Globus pallidus (tissue), 1 donor: ENCODE results near the gene SMARCAL1.
"Not testable (repeated sequence)": the region's sequence is repeated elsewhere in the genome, so short reads cannot be mapped to it uniquely, and the experiment has no call there.

Experiments
- DNase-seq: peaks from one replicate; pipeline ENCODE4 v3.0.0-alpha.2; 2015; ENCODE audit warnings: low spot score

SMARCAL1 gene

DNA sequence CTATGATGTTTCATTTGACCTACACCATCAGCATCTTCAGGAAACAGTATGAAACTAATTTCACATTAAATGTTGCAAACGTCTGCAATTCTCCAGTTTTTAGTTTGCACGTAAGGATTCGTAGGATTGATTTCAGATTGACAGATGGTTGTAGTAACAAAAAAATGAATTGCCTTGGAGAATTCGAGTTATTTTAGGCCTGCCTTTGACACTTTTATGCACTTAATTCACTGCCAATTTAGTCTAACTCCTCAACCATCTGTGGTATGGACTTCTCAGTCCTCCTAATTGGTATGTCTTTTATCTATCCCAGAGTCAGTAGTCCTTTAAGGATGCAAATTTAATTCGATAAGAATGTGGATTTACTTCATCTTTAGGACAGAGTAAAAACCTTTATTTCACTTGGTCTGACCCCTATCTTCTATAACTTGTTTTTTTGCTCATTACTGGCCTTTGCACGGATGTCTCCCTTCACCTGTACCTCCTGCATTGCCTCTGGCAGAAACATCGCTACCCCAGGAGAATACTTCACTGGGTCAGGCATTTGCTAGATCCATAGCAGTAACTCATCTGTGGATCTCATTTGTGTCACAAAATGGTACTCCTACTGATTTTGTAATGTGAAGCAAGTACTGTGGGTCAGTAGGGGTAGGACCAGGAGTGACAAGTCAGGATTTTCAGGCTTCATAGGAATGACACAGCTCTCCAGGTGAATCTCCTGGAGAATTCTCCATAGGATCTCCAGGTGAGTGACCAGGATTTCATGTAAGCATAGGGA, 90.3 kb downstream of the SMARCAL1 start:
- DNase-seq: no peak

DNA sequence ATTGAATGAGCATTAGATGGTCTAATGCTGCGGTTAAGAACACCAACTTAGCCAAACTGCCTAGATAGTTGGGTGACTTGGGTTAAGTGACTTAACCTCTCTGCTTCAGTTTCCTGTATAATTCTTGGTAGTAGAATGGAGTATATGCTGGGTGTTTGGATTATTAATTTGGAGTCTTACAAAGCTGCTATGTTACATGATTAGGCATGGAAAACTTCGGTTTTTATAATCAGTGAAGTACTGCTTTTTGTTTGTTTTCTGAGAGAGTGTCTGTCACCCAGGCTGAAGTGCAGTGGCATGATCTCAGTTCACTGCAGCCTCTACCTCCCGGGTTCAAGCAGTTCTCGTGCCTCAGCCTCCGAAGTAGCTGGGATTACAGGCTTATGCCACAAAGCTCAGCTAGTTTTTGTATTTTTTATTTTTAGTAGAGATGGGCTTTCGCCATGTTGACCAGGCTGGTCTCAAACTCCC, 90.9 kb downstream of the SMARCAL1 start:
- no peak for DNase-seq

DNA sequence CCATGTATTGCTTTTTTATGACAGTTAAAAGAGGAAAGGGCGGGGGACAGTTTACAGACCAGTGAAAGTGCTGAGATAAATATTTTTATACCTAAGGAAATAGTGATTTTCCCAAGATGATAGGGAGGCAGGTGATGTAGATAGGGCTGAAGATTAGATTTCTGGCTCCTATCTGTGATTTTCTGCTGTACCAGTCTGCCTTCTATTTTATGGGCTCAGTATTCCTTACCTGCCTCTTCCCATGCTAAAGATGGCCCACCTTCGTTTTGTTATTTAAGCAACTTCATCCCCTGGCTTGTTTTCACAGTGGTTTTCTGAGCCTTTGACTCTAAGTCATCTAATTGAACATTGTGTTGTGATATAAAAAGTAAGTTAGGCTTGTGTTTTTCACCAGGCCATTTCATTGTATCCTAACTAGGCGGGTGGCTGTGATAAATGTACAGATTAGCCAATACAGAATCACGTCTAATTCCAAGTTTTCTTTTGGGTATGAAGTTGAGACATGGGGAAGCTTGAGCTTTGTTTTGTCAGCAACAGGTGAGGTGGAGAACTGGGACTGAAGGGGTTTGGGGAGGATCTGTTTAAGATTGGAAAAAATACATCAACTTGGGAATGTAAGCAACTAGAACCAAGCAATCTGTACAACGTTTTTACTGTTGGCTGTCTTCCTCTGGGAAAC, 91.6 kb downstream of the SMARCAL1 start:
- DNase-seq: no peak

DNA sequence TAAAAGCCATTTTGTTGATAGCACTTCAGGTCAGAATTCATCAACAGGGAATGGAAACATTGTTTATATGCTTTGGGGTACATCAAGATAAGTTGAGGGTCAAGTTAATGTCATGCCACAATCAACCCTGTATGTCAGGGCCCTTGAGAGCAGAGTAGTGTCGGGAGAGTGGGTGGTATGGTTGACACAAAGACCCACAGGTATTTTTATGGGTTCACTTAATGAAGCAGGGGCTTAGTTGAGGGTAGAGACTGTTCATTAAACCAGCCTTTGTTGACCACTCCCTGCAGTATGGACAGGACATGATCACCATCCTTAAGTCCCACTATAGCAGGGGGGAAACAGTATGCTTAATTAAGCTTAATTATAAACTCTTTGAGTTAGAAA, 92.1 kb downstream of the SMARCAL1 start:
- DNase-seq: no peak

DNA sequence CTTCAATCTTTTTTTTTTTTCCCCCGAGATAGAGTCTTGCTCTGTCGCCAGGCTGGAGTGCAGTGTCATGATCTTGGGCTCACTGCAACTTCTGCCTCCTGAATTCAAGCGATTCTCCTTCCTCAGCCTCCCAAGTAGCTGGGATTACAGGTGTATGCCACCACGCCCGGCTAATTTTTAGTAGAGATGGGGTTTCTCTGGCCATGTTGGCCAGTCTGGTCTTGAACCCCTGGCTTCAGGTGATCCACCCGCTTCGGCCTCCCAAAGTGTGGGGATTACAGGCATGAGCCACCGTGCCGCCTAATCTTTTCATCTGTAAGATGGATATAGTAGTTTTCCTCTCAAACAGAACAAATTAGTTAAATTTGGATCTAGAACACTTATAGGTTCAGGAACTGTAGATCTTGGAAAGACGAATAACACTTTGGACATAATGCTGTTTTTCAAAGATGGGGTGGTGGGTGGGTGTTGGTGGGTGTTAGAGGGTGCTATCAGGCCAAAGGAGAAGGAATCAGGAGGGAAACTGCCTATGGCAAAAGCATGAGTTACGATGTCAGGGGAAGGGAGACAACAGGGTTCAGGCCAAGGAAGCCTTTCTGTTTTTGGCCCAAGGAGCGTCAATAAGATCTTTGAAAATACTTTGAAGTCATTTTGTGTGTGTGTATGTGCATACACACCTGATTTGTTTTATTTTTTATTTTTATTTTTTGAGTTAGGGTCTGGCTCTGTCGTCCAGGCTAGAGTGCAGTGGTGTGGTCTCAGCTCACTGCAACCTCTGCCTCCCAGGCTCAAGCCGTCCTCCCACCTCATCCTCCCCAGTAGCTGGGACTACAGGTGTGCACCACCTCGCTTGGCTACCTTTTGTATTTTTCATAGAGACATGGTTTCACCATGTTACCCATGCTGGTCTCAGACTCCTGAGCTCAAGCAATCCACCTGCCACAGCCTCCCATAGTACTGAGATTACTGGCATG, 93.1 kb downstream of the SMARCAL1 start:
- DNase-seq: no peak

DNA sequence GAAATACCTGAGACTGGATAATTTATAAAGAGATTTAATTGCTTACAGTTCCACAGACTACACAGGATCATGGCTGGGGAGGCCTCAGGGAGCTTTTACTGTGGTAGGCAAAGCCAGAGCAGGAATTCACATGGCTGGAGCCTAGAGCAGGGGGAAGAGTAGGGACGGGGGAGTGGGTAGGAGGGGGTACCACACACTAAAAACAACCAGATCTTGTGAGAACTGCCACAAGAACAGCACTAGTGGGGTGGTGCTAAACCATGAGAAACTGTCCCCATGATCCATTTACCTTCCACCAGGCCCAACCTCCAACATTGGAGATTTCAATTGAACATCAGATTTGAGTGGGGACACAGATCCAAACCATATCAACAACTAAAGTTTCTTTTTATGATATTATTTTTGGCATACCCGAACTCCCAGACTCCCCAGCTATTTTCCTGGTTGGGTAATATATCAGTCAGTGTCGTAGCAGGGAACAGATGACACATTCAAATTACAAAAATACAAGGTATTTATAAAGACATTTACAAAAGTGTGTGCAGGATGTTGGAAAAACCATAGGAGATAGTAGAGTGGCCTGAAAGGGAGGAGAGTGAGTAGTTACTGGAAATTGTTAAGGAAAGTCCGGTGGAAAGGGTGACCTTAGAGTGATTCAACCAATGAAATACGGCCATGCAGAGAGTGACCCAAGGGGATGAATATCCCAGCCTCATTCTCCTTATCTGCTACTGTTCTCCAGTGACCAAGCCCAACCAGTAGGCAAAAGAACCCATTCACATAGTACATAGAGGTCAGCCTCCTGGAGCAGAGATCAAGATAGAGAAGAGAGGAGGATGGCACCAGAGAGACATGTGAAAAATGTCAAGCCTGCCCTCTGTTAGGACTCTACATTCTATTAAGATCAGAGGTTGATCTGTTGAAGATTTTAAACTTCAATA, 95.2 kb downstream of the SMARCAL1 start:
- DNase-seq: no peak

DNA sequence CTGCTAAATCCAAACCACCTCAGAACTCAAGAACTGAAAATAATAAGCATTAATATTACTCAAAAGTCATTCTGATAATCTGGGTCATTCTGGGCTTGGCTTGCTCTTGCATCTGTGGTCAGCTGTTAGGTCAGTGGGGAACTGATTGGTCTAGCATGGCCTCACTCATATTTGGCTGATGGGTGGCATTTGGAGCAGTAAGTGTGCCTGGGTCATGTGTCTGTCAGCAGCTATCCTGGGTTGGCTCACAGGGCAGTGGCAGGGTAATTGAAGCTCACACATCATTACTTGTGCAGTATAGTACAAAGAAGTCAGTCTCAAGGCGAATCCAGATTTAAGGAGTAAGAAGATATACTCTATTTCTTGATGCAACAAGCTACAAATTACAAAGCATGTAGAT, 95.9 kb downstream of the SMARCAL1 start:
- no peak for DNase-seq

DNA sequence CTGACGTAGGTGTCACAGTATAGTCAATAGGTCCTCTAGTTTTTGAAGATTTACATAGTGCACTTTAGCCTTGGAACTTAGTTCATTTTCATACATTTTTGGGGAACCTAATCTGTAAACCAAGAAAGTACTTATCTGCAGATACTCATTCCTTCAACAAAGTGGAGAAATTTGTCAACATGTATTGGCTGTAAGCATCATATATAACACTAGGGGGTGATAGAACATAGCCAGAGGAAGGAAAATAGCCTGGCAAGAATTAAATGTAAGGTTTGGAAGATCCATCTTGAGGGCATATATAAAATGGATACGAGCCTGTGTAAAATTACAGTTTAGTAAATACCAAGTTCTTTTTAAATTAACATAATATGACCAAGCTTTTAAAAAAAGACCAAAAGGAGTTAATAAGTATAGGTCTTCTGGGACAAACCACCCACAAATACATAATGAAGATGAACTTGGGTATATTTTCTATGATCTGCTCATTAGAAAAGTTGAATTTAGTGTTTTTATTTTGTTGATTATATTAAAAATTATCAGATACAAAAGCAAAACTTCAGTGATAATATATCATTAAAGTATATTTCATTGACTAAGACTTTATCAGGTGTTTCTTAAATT, 104.6 kb downstream of the SMARCAL1 start:
- peak; percentile 29 for DNase-seq

DNA sequence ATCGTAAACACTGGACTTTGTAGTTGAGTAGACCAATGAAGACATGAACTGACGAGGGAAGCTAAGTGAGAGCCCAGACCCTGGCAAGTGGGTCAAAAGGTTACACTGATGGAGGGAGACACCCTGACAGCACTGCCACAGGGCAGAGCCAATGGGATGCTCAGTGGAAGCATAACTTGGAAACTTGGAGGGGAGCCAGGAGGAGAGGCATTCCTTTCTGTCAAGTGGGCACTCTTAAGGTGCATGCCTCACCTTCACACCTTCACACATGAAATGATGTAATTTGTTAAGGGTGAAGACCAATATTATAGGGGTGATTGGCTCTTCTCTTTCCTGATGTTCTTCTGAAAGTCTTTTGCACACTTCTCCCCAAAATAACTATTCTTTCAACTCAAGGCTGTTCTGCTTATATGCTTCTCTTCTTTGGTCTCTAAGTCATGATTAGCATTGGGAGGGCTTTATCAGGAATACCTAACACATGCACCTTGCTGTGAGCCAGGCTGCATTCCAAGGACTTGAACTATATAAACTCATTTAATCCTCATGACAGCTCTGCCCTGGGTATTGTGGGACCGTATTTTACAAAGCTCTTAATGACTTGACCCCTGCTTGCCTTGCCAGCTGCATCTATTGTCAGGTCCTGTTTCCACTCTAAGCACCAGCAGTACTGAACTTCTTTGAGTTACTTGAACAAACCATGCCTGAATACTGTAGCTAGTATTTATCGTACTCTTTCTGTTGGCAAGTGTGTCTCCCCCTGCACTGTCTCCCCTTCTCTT, 105.4 kb downstream of the SMARCAL1 start:
- no peak for DNase-seq

DNA sequence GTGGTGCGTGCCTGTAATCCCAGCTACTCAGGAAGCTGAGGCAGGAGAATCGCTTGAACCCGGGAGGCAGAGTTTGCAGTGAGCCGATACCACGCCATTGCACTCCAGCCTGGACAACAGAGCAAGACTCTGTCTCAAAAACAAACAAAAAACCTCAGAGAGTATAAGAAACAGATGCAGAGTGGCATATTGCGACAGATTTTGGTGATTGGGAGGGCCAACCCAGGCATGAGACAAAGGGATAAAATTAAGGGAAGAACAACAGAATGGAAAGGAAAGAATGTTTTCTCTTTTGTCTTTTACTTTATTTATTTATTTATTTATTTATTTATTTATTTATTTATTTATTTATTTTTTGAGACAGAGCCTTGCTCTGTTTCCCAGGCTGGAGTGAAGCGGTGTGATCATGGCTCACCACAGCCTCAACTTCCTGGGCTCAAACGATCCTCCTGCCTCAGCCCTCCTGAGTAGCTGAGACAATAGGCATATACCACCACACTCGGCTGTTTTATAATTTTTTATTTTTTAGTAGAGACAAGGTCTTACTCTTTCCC, 106.4 kb downstream of the SMARCAL1 start:
- DNase-seq: not testable (repeated sequence)

DNA sequence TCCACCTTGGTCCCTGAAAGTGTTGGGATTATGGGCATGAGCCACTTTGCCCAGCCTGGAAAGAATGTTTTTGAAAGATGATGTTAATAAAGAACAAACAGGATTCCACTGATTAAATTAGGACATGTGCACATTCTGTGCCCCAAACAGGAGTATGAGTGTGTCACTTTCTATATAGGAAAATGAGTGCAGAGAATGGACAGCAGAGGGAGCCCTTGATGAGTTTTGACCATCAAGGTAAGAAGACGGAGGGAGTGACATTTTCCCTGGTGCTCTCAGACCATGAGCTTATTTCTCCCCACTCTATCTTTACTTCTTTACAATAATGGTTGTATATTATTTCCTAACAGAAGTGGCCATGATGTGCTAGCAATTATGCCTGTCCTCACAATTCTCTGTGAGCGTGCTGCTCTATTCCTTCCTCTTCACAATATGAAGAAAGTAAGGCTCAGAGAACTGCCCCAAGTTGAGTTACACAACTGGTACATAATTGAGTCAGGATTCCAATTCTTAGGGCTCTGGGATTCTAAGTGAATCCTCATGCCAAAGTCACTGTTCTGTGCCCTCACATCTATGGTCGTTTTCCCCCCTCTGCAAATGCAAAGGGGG, 107.0 kb downstream of the SMARCAL1 start:
- peak; percentile 76 for DNase-seq

DNA sequence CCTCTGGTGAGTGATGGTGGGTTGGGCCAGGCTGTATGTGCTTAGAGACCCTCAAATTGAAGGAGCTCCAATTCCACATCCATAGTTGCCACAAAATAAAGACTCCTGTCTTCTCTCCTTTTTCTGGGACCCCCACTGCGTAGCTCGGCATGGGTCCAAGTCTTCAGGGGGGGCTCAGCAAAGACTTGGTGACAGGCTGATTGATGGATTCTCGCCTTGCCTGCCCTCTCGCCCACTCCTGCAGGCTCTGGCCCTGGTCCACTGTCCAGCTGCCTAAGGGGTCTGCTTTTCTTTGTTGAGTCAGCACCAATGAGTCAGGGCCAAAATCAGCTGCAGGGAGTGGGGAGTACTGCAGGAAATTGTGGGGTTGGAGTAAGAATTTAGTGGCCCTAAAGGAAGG, 107.8 kb downstream of the SMARCAL1 start:
- no peak for DNase-seq

DNA sequence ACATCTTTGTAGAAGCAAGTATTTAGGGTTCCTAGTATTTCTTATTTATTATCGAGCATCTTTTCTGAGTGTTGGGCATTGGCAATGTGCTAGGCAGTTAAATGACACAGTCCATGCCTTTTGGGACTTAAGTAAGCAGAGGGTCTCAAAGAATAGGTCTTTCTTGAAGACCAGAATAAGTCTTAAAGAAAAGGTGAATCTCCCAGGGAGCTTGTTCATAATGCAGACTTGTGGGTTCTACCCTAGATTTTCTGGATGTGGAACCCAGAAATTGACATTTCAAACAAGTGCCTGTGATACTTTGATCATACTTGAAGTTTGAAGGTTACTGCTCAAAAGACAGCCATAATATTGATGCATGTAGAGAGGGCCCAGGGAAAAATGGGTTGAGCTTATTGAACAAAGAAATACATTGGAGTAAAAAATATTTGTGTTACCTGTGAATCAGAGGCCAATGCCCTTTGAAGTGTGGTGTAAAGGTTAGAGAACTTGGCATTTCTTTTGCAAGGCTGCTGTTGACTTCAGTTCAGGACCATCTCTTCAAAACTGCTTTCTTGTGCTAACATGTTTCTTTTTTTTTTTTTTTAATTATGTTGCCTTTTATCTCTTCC, 110.7 kb downstream of the SMARCAL1 start:
- no peak for DNase-seq

DNA sequence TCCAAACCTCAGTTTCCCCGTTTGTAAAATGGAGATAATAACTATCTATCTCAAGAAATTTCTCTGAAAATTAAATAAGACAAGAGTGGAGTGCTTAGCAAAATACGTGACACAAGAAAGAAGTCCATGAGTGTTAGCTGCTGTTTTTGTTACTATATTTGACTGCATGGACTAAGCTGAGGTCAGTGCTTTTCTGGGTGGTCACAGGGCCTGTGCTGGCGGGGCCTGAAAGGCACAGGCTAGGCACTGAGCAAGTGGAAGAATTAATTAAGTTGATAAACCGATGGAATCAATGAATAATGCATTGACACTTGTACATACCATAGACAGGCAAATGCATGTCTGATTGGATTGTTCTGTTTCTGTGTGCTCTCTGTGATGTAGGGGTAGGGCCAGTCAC, 113.7 kb downstream of the SMARCAL1 start:
- DNase-seq: no peak

DNA sequence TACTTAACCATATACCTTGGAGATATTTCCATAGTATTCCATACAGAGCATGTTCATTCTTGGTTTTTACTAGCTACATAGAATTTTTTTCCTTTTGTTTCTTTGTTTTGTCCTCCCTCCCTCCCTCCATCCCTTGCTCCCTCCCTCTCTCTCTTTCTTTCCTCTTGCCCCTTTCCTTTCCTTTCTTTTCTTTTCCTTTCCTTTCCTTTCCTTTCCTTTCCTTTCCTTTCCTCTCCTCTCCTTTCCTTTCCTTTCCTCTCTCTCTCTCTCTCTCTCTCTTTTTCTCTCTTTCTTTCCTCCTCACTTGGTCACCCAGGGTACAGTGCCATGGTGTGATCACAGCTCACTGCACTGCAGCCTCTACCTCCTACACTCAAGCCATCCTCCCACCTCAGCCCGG, 114.7 kb downstream of the SMARCAL1 start:
- no peak for DNase-seq

DNA sequence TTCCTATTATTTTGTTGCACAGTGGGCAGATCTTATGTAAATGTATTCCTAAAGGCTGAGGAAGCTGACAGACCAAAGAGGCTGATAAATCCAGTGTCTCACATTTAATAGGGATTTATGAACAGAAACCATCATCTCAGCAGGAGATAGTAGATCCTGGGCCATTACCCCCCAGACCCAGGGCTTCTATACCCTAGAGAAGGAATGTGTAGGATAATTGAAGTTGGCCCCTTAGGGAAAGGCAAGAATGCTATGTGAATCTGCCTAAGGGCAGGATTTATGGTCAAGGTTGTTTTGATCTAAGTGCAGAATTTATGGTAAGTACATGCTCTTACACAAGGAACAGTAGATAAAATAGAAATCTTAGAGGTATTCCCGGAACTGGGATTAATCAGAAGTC, 115.3 kb downstream of the SMARCAL1 start:
- no peak for DNase-seq

DNA sequence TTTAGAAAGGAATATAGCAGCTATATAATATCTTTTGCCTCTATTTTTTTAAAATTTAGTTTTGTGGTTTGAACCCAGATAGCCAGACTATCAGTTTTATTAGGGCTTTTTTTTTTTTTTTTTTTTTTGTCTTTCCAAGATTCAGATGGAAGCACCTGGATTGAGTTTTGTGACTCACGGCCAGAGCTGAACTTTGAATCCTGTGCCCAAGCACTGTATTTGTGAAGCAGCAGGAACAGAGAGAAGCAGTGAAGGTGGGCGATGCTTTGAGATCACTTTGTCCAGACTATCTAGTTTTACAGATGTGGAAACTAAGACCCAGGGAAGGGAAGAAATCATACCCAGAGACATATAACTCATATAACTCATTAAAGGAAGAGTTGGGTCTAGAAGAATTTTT, 120.3 kb downstream of the SMARCAL1 start:
- DNase-seq: no peak
